Astrocyte of the spinal cord (primary cell): ENCODE measurements around the gene SMAD7.
A peak's percentile ranks its signal among the peaks of the same experiment; 100 is the strongest.

Source experiments
- DNase-seq: peaks from one replicate; pipeline ENCODE4 v3.0.0; 2011; ENCODE audit warnings: low read depth, low spot score
- H3K4me3 ChIP-seq: 2 replicates; pipeline ENCODE4 v1.5.1; 2011; ENCODE audit warnings: low read depth, mild to moderate bottlenecking, low read length, moderate library complexity
- in situ Hi-C: cut with HindIII; loops from 2 replicates; pipeline ENCODE4 v1.10.0; 2017; ENCODE audit warnings: low sequenced_read_pairs
- TF ChIP-seq, protein P1 (sequence below): IDR thresholded peaks from 2 replicates; pipeline ENCODE4 v1.5.1; 2012; ENCODE audit warnings: low read depth, mild to moderate bottlenecking, low read length, inconsistent platforms

SMAD7 gene

GRCh38 chr18:48932462-48932818, 18.3 kb downstream of the SMAD7 start:
- TF ChIP-seq, protein P1, sequence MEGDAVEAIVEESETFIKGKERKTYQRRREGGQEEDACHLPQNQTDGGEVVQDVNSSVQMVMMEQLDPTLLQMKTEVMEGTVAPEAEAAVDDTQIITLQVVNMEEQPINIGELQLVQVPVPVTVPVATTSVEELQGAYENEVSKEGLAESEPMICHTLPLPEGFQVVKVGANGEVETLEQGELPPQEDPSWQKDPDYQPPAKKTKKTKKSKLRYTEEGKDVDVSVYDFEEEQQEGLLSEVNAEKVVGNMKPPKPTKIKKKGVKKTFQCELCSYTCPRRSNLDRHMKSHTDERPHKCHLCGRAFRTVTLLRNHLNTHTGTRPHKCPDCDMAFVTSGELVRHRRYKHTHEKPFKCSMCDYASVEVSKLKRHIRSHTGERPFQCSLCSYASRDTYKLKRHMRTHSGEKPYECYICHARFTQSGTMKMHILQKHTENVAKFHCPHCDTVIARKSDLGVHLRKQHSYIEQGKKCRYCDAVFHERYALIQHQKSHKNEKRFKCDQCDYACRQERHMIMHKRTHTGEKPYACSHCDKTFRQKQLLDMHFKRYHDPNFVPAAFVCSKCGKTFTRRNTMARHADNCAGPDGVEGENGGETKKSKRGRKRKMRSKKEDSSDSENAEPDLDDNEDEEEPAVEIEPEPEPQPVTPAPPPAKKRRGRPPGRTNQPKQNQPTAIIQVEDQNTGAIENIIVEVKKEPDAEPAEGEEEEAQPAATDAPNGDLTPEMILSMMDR, result no peak
- no peak overlapping the region for H3K4me3 ChIP-seq
- in situ Hi-C loops, result no loop called here
- DNase-seq, result no peak

DNA sequence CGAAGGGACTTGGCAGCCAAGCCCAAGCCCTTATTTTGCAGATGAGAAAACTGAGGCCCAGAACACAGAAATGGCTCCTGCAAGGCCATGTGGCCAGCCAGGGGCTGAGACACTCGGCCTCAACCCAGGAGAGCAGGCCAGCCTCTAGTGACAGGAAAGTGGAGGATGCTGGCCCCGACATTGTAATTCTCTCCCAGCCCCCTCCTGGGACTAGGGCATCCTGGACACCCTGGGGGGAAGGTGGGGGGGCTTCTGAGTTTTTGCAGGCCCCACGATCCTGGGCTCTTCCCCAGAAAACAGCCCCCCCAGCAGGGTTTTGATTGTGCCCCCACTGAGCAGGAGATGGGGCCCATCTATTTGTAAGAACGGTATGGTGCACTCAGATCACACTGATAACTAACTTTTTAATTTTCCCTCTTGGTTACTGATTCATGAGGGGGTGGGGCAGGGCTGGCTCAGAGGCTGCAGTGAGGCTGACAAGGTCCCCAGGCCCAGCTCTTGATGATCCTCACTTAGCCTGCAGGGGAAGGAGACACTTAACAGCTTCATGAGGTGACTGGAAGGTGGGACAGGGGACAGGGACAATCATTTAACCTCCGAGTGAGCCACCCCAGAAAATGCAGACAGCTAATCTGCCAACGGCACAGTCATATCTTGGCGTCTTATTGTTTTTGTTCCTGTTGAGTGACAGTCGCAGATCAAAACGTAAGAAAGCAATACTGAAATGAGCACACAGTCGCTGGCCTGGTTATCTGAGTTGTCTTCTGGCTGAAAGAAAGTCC, 18.9 kb downstream of the SMAD7 start:
- TF ChIP-seq, protein P1, result no peak
- in situ Hi-C loops, result no loop called here
- no peak overlapping the region for H3K4me3 ChIP-seq
- DNase-seq, result no peak

- no peak for DNase-seq
- TF ChIP-seq, protein P1, result no peak
- H3K4me3 ChIP-seq, result no peak overlapping the region
- in situ Hi-C loops, result no loop called here
These were observed 19.8 kb downstream of the SMAD7 start for GRCh38 chr18:48930926-48931325.

DNA sequence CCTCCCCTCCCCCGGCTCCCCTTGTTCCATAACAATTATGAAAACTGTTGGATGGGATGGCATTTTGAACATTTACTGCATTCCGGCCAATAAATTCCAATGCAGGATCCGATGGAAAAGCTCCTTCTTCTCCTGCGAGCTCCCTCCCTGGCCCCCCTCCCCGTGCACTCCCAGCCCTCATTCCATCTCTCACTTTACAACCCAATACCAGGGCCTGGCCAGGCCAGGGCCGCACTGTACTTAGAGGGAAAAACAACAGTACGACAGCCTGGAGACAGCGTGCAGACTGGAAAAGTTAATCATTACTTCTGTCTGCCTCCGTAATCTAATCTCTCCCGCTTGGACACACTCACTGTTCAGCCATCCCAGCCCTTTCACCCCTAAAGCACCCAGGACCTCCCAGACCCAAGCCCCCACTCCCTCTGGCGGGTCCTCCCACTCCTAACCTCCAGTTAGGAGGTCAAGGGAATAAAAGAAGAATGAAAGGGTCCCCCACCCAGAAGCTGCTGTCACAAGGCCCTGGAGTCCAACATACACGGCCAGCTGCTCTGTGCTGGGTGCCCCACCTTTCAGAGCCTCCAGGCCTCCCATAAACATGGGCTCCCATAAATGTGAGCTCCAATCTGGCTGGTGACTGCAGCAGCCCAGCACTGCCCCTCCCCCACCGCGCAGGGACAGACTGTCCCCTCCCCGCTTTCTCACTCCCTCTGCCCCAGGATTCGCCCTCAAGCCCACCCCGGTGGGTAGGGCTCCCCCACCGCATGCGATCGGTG, 20.6 kb downstream of the SMAD7 start:
- peak; percentile 72 for DNase-seq
- TF ChIP-seq, protein P1, result no peak
- H3K4me3 ChIP-seq, result no peak overlapping the region
- in situ Hi-C loops, result no loop called here

DNA sequence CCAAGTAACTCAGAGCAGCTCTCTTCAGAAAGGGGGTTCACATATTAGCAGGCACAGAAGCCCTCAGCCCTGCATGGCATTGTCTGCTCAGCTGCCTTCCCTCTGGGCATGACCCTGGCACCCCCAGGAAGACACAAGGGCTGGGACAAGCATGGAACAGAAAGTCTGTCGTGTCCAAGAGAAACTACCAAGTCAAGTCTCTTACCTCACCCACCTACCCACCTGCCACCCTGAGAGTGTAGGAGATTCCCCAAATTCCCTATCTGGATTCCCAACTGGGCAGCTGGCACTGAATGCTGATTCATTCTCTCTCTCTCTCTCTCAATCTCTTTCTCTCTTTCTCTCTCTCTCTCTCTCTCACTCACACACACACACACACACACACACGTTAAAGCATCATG, 21.6 kb downstream of the SMAD7 start:
- no peak for DNase-seq
- no peak overlapping the region for H3K4me3 ChIP-seq
- TF ChIP-seq, protein P1, result no peak
- in situ Hi-C loops, result no loop called here

- in situ Hi-C loops, result no loop called here
- DNase-seq, result peak; percentile 59
- no peak overlapping the region for H3K4me3 ChIP-seq
These were observed 22.0 kb downstream of the SMAD7 start for GRCh38 chr18:48928787-48929186.

More at GRCh38 chr18:48928787-48929186, 22.0 kb downstream of the SMAD7 start:
- TF ChIP-seq, protein P1, result no peak
